ENCODE data around the gene DLEC1.

Gene DLEC1

DNA sequence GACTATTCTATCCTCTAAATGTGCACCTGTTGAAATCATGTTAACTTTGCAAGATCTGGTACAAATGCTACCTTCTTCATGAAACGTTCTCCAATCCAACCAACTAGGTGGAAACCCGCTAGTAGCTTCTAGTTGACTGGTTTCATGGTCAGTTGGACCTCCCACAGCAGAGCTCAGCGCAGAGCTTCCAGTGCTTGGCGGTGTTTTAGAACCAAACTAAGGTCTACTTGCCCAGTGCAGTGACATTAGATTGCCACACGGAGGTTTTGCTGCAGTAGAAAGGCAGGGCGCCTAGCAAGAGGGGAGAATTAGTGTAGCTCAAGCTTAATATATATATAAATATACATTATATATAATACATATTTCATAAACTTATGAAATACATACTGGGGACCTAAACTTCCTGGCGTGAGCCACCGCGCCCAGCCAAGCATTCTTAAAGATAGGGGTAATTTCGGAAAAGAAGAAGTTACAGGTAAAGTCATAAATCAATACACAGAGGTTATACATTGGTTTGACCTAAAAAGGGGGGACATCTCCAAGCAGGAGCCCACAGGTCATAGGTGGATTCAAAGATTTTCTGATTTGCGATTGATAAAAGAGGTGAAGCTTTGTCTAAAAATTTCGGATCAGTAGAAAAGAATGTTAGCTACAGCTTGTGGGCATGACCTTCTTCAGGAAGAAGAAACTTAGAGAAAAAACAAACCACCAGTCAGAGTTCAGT lies 124.3 kb downstream of the DLEC1 start:
- DNase-seq, result no peak

DNA sequence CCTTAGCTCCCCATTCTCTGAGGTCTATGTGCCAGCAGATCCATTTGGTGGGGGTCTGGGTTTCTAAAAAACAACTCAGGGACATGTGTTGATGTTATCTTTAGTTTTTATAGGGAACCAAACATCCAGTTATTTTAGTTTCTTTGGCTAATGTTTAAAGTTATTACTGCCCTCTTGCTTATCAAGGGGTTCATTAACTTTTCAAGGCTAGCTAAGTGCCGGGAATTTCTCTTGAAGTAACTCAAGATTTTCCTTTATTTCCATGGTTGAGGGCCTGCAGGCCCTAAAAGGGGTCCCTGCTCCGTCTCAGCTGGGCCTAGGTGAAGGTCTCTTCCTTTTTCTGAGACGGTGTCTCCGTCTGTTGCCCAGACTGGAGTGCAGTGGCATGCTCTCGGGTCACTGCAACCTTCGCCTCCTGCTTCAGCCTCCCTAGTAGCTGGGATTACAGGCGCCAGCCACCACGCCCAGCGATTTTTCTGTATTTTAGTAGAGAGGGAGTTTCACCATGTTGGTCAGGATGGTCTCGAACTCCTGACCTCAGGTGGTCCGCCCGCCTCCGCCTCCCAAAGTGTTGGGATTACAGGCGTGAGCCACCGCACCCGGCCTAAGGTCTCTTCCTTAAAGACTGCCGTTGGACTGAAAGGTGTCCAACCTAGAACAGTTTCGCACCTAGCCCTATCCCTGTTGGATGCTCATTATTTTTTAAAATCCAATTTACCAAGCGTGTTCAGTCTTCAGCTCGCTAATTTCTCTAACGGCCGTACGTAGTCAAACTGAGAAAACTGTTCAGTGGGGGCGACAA lies 125.0 kb downstream of the DLEC1 start:
- DNase-seq, result no peak

DNA sequence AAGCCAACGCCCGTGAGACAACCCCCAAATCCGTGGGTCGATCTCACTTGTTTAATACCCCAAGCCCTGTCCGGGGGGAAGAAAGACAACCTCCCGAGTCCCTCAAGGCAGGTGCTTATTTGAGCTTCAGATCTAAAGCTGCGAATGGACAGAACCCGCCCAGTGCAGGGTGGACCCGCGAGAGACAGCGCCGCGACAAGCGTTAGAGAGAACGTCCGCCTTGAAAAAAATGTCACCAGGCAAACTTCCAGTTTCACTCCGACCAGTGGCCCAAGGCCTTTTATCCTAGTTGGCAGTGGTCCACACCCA lies 125.6 kb downstream of the DLEC1 start:
- no peak for DNase-seq

DNA sequence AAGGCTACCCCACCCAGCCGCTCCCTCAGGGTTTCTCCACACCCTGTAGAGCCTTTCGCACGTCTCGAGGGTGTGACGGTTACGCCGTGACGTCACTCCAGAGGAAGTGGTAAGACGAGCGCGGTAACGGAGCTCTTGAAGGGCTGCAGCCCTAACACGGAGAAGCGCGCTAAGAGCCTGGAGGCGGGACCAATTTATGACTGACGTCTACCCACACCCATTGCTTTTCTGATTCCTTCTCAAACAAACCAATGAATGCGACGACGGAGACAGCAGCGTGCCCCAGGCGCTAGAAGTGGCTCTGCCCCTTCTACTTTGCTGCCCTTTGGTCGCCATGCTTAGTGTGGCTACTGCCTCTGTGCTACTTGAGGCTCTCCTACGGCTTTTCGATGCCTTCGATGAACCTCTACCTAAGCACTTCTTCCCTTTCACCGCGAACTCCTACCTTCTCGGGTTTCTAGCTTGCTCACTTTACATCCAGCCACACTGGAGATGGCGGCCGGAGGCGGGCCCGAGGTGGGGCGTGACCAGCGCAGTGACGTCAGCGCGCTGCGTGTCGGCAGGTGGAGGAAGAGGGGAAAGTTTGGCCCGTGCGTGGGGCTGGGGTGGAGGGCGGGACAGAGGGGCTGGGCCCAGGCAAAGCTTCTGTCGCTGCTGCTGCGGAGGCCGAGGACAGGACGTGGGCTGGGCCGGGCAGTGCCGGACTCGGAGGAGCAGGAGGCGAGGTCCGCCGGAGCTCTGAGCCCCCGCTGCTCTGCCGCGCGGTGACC lies 126.1 kb downstream of the DLEC1 start, which contains the start of gene OXSR1:
OXSR1 (plus strand) TSS at position 586 of the 770 bp plus-strand sequence. CDS start 340 bp downstream, outside the sequence.
- peak; percentile 95 for DNase-seq

DNA sequence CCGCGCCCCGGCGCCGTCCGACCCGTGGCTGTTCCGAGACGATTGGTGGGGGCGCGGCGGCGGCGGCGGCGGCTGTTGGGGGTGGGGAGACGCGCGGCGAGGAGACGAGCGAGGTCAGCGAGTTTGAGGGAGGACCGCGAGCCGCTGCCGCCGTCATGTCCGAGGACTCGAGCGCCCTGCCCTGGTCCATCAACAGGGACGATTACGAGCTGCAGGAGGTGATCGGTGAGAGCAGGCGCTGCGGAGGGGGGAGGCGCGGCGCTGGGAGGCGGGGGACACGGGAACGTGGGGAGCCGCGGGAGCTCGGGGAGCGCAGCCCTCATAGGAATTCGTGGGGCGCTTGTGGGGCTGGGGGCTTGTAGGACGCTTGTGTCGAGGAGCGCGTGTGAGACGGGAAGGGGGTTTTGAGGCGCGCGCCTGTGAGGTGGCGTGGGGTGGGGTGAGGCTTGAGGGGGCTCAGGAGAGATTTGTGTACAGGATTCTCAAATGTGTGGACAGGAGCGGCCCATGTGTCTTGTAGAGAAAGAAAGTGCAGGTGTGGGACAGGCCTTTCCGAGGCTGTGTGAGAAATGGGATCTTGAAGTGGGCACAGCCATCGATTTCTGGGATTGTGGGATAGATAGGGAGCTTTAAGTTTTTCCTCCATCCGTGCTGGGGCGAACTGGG lies 126.8 kb downstream of the DLEC1 start:
- DNase-seq, result no peak

DNA sequence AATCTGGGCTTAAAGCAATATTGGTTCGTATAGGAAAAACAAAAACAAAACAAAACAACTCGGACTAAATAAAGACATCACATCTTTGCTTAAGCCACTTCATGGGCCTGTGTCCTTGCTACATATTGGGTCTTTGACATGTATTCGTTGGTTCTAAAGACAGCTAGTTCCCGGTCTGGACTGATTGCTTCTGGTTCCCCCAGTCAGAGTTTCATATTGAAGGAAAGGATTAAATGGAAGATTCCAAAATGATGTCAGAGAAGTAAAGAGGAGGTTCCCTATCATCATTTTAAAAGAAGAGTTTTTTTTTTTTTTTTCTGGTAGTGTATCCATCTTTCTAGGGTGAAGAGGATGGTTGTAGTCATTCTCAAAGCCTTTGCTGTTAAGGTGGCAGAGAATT lies 128.6 kb downstream of the DLEC1 start:
- DNase-seq, result no peak

DNA sequence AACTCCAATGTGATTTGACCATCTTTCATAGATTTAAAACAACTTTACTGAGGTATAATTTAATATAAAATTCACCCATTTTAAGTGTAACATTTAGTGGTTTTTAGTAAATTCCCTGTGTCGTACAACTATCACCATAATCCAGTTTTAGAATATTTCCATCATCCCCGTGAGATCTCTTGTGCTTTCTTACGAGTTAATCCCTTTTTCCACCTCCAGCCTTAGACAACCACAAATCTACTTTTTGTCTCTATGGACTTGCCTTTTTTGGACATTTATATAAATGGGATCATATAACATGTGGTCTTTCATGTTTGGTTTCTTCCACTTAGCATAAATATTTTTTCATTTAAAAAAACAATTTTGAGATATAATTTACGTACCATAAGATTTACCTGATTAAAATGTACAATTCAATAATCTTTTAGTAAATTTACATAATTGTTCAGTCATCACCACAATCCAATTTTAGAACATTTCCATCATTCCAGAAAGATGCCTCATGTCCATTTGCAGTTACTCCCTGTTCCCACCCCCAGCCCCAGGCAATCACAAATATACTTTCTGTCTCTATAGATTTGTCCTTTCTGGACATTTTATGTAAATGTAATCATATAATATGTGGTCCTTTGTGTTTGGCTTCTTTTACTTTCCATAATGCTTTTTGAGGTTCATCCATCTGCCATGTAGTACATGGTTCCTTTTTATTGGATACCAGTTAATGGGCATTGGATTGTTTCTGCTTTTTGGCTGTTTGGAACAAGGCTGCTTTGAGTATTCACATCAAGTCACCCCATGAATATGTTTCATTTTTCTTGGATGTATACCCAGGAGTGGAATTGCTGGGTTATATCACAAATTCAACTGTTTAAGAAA lies 129.4 kb downstream of the DLEC1 start:
- no peak for DNase-seq

DNA sequence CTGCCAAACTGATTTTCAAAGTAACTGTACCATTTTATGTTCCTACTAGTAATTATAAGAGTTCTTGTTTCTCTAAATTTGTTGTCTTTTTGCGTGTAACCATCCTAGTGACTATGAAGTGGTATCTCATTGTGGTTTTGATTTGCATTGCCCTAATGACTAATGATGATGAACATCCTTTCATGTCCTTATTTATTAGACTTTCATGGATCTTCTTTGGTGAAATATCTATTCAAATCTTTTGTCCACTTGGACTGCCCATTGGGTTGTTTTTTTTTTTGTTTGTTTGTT lies 130.0 kb downstream of the DLEC1 start:
- DNase-seq, result no peak

DNA sequence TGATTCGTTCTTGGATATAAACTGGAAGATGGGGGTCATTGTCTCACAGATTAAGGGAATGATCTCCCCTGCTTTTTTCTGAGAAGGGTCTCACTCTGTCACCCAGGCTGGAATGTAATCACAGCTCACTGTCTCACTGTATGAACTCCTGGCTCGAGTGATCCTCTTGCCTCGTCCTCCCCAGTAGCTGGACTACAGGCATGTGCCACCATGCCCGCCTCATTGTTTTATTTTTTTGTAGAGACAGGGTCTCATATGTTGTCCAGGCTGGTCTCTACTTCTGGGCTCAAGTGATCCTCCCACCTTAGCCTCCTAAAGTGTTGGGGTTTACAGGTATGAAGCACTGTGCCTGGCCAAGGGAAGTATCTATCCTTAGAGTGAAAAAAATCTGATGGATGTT lies 131.7 kb downstream of the DLEC1 start:
- no peak for DNase-seq

DNA sequence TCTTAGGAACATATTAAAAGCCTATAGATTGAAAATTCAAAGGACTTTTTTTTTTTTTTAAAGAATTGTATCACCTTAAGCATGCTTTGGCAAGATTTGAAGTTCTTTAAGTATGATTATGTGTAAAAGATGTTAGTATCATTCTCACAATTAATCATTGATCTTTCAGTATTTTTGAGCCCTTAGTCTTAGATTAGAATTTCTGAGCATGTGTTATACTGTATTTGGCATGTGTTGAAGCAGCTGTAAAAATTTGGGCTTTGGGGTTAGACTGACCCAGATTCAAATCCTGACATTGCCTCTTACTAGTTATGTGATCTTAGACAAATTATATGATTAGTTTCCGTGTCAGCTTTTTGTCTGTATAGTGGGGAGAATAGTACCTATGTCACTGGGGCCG lies 132.6 kb downstream of the DLEC1 start:
- DNase-seq, result no peak
